Trophoblast cell (in vitro differentiated cells and primary cell): ENCODE results near the gene KMT5B.
A peak's percentile ranks its signal among the peaks of the same experiment; 100 is the strongest.

Experiments used
- DNase-seq, 2 donors: peaks; one replicate each; pipeline ENCODE4 v3.0.0-alpha.2; 2016
- H2AFZ ChIP-seq: 2 replicates; pipeline ENCODE4 v1.6.1; 2013; ENCODE audit warnings: low read length, moderate library complexity, mild to moderate bottlenecking; ENCODE audit not compliant: insufficient read depth, poor library complexity
- H2AK5ac ChIP-seq: 2 replicates; pipeline ENCODE4 v1.6.1; 2013; ENCODE audit warnings: mild to moderate bottlenecking, low read length
- H2BK120ac ChIP-seq: 2 replicates; pipeline ENCODE4 v1.6.1; 2013; ENCODE audit warnings: low read length, mild to moderate bottlenecking, moderate library complexity; ENCODE audit not compliant: insufficient read depth, poor library complexity
- H2BK12ac ChIP-seq: 2 replicates; pipeline ENCODE4 v1.6.1; 2013; ENCODE audit warnings: mild to moderate bottlenecking, low read length, moderate library complexity
- H2BK5ac ChIP-seq: 2 replicates; pipeline ENCODE4 v1.6.1; 2013; ENCODE audit warnings: low read length, low read depth, moderate library complexity, mild to moderate bottlenecking; ENCODE audit not compliant: poor library complexity
- H3K14ac ChIP-seq: 2 replicates; pipeline ENCODE4 v1.6.1; 2013; ENCODE audit warnings: mild to moderate bottlenecking, low read length
- H3K18ac ChIP-seq: 2 replicates; pipeline ENCODE4 v1.6.1; 2013; ENCODE audit warnings: mild to moderate bottlenecking, low read length
- H3K23ac ChIP-seq: 2 replicates; pipeline ENCODE4 v1.6.1; 2013; ENCODE audit warnings: low read length
- H3K27ac ChIP-seq: 2 replicates; pipeline ENCODE4 v1.5.1; 2013; ENCODE audit warnings: low read depth, mild to moderate bottlenecking, inconsistent platforms, low read length, moderate library complexity
- H3K27me3 ChIP-seq: 2 replicates; pipeline ENCODE4 v1.6.1; 2013; ENCODE audit warnings: inconsistent platforms, mild to moderate bottlenecking, low read length, moderate library complexity; ENCODE audit not compliant: insufficient read depth
- H3K36me3 ChIP-seq, 2 experiments: 1 replicate in 1 of 2; 2 replicates in 1 of 2; pipeline ENCODE4 v1.6.1; 2013; ENCODE audit warnings: low read length in 2 of 2, mild to moderate bottlenecking in 2 of 2, moderate library complexity in 1 of 2; ENCODE audit not compliant: insufficient read depth in 2 of 2, control insufficient read depth in 1 of 2
- H3K4ac ChIP-seq: 2 replicates; pipeline ENCODE4 v1.6.1; 2013; ENCODE audit warnings: low read depth, mild to moderate bottlenecking, low read length, moderate library complexity
- H3K4me1 ChIP-seq, 2 experiments: 1 replicate in 1 of 2; 2 replicates in 1 of 2; pipeline ENCODE4 v1.6.1; 2013; ENCODE audit warnings: low read length in 2 of 2, mild to moderate bottlenecking in 2 of 2, moderate library complexity in 1 of 2; ENCODE audit not compliant: insufficient read depth in 2 of 2, control insufficient read depth in 1 of 2
- H3K4me2 ChIP-seq: 2 replicates; pipeline ENCODE4 v1.6.1; 2013; ENCODE audit warnings: inconsistent platforms, mild to moderate bottlenecking, low read length, moderate library complexity
- H3K4me3 ChIP-seq: 2 replicates; pipeline ENCODE4 v1.5.1; 2013; ENCODE audit warnings: mild to moderate bottlenecking, low read depth, low read length, inconsistent platforms
- H3K79me1 ChIP-seq: one replicate; pipeline ENCODE4 v1.6.1; 2013; ENCODE audit warnings: low read length
- H3K79me2 ChIP-seq: 2 replicates; pipeline ENCODE4 v1.6.1; 2013; ENCODE audit warnings: low read length, mild to moderate bottlenecking; ENCODE audit not compliant: control insufficient read depth, insufficient read depth, poor library complexity
- H3K9ac ChIP-seq: 2 replicates; pipeline ENCODE4 v1.6.1; 2013; ENCODE audit warnings: mild to moderate bottlenecking, low read length
- H3K9me3 ChIP-seq: 2 replicates; pipeline ENCODE4 v1.6.1; 2013; ENCODE audit warnings: low read depth, mild to moderate bottlenecking, control low read depth, inconsistent platforms, low read length; ENCODE audit not compliant: insufficient read depth
- H4K12ac ChIP-seq: 2 replicates; pipeline ENCODE4 v1.6.1; 2013; ENCODE audit warnings: low read depth, mild to moderate bottlenecking, low read length, moderate library complexity
- H4K8ac ChIP-seq: 2 replicates; pipeline ENCODE4 v1.6.1; 2013; ENCODE audit warnings: low read depth, mild to moderate bottlenecking, low read length, moderate library complexity
- H4K91ac ChIP-seq: one replicate; pipeline ENCODE4 v1.6.1; 2013; ENCODE audit warnings: low read depth, mild to moderate bottlenecking, low read length, moderate library complexity
- WGBS: extraction: QIAGEN DNeasy Blood & Tissue Kit; methylation state at CpG from one replicate; pipeline ENCODE4 v1.1.7; 2013; ENCODE audit warnings: missing lambda C conversion rate; ENCODE audit not compliant: insufficient read length, insufficient coverage; ENCODE audit errors: extremely low coverage; 5-methylcytosine and 5-hydroxymethylcytosine counted together

KMT5B gene

GRCh38 chr11:68200639-68201038, 12.5 kb downstream of the KMT5B start:
- H2AFZ ChIP-seq = no peak overlapping the region

GRCh38 chr11:68199295-68199987, 13.7 kb downstream of the KMT5B start:
- H3K23ac ChIP-seq = no peak overlapping the region
- peak overlapping the region; percentile 24 for H3K4ac ChIP-seq
- H3K4me2 ChIP-seq = no peak overlapping the region
- H3K4me1 ChIP-seq = no peaks in the 10 kb centered on the region
- H3K79me2 ChIP-seq = peaks cover 6% of the 10 kb centered on the region
- H2BK5ac ChIP-seq = no peak overlapping the region
- WGBS = no CpG with 5 or more reads among the region's 8 CpGs
- no peak overlapping the region for H2AFZ ChIP-seq
- H3K36me3 ChIP-seq = no peaks in the 10 kb centered on the region
- H4K8ac ChIP-seq = no peak overlapping the region
- no peak overlapping the region for H4K91ac ChIP-seq
- no peak overlapping the region for H2BK120ac ChIP-seq
- DNase-seq = no peak
- H3K14ac ChIP-seq = no peak overlapping the region
- no peak overlapping the region for H3K4me3 ChIP-seq
- no peaks in the 10 kb centered on the region for H3K9me3 ChIP-seq
- no peaks in the 10 kb centered on the region for H3K79me1 ChIP-seq
- no peak overlapping the region for H3K27ac ChIP-seq
- no peak overlapping the region for H3K18ac ChIP-seq
- H2BK12ac ChIP-seq = no peak overlapping the region
- H4K12ac ChIP-seq = no peak overlapping the region
- H3K27me3 ChIP-seq = no peaks in the 10 kb centered on the region
- no peak overlapping the region for H2AK5ac ChIP-seq
- H3K9ac ChIP-seq = no peak overlapping the region

More at GRCh38 chr11:68200639-68201038, 12.5 kb downstream of the KMT5B start:
- peak overlapping the region; percentile 70 for H3K4ac ChIP-seq
- H2BK120ac ChIP-seq = no peak overlapping the region
- H4K91ac ChIP-seq = no peak overlapping the region
- WGBS = no CpG with 5 or more reads among the region's 3 CpGs
- H3K79me1 ChIP-seq = no peaks in the 10 kb centered on the region
- no peak overlapping the region for H4K12ac ChIP-seq
- H3K4me3 ChIP-seq = no peak overlapping the region
- no peaks in the 10 kb centered on the region for H3K4me1 ChIP-seq
- H3K14ac ChIP-seq = no peak overlapping the region
- H3K27me3 ChIP-seq = no peaks in the 10 kb centered on the region
- no peak overlapping the region for H2BK5ac ChIP-seq
- no peak overlapping the region for H3K27ac ChIP-seq
- peaks cover 5% of the 10 kb centered on the region for H3K79me2 ChIP-seq
- H2BK12ac ChIP-seq = no peak overlapping the region
- H2AK5ac ChIP-seq = no peak overlapping the region
- no peak overlapping the region for H3K9ac ChIP-seq
- no peaks in the 10 kb centered on the region for H3K36me3 ChIP-seq
- no peak overlapping the region for H3K23ac ChIP-seq
- H3K9me3 ChIP-seq = no peaks in the 10 kb centered on the region
- no peak overlapping the region for H3K4me2 ChIP-seq
- H3K18ac ChIP-seq = no peak overlapping the region
- DNase-seq = no peak
- no peak overlapping the region for H4K8ac ChIP-seq

GRCh38 chr11:68196219-68196618, 16.9 kb downstream of the KMT5B start:
- no peak overlapping the region for H3K27ac ChIP-seq
- H3K4me1 ChIP-seq = no peaks in the 10 kb centered on the region
- H3K79me1 ChIP-seq = no peaks in the 10 kb centered on the region
- peaks cover 0 to 2% of the 10 kb centered on the region in 2 experiments for H3K36me3 ChIP-seq
- no peak overlapping the region for H2AFZ ChIP-seq
- no peak overlapping the region for H2BK5ac ChIP-seq
- no peak overlapping the region for H4K91ac ChIP-seq
- no peak overlapping the region for H3K18ac ChIP-seq
- no peak overlapping the region for H3K4me2 ChIP-seq
- H3K9ac ChIP-seq = no peak overlapping the region
- no peaks in the 10 kb centered on the region for H3K27me3 ChIP-seq
- H2AK5ac ChIP-seq = no peak overlapping the region
- peaks cover 6% of the 10 kb centered on the region for H3K79me2 ChIP-seq
- DNase-seq = no peak
- no peak overlapping the region for H3K14ac ChIP-seq
- H3K4ac ChIP-seq = no peak overlapping the region
- H2BK12ac ChIP-seq = no peak overlapping the region
- H3K9me3 ChIP-seq = no peaks in the 10 kb centered on the region
- no peak overlapping the region for H3K23ac ChIP-seq
- H3K4me3 ChIP-seq = no peak overlapping the region
- no peak overlapping the region for H4K12ac ChIP-seq
- no peak overlapping the region for H2BK120ac ChIP-seq
- no peak overlapping the region for H4K8ac ChIP-seq

- H3K9me3 ChIP-seq = no peaks in the 10 kb centered on the region
- H4K12ac ChIP-seq = no peak overlapping the region
- H3K27ac ChIP-seq = no peak overlapping the region
- no peaks in the 10 kb centered on the region for H3K4me1 ChIP-seq
- H3K14ac ChIP-seq = no peak overlapping the region
- H3K23ac ChIP-seq = no peak overlapping the region
- H3K9ac ChIP-seq = no peak overlapping the region
- no peak overlapping the region for H4K8ac ChIP-seq
- H2AK5ac ChIP-seq = no peak overlapping the region
- no peak overlapping the region for H4K91ac ChIP-seq
- H3K36me3 ChIP-seq = peaks cover 0 to 2% of the 10 kb centered on the region in 2 experiments
- no peak overlapping the region for H3K18ac ChIP-seq
- no peaks in the 10 kb centered on the region for H3K79me1 ChIP-seq
- H3K79me2 ChIP-seq = peaks cover 8% of the 10 kb centered on the region
- no CpG with 5 or more reads among the region's 3 CpGs for WGBS
- H2BK12ac ChIP-seq = no peak overlapping the region
- no peak for DNase-seq
- H3K4me3 ChIP-seq = no peak overlapping the region
- H2BK5ac ChIP-seq = no peak overlapping the region
- peak overlapping the region; percentile 90 for H3K4ac ChIP-seq
- H2AFZ ChIP-seq = no peak overlapping the region
- no peak overlapping the region for H2BK120ac ChIP-seq
- no peaks in the 10 kb centered on the region for H3K27me3 ChIP-seq
- H3K4me2 ChIP-seq = no peak overlapping the region
Measured at GRCh38 chr11:68194675-68195294, 18.3 kb downstream of the KMT5B start.
